Measurements from ENCODE around the gene CCDC14.
A peak's percentile ranks its signal among the peaks of the same experiment; 100 is the strongest.
"Not testable (repeated sequence)": the region's sequence is repeated elsewhere in the genome, so short reads cannot be mapped to it uniquely, and the experiment has no call there.

Gene CCDC14

GRCh38 chr3:123907720-123908119 is 53.3 kb downstream of the CCDC14 start:
- H3K4me3 ChIP-seq (ENCODE audit: low read depth, low read length), result no peak overlapping the region
- DNase-seq (ENCODE audit: low read depth, low spot score), result no peak
- TF ChIP-seq, protein P1, sequence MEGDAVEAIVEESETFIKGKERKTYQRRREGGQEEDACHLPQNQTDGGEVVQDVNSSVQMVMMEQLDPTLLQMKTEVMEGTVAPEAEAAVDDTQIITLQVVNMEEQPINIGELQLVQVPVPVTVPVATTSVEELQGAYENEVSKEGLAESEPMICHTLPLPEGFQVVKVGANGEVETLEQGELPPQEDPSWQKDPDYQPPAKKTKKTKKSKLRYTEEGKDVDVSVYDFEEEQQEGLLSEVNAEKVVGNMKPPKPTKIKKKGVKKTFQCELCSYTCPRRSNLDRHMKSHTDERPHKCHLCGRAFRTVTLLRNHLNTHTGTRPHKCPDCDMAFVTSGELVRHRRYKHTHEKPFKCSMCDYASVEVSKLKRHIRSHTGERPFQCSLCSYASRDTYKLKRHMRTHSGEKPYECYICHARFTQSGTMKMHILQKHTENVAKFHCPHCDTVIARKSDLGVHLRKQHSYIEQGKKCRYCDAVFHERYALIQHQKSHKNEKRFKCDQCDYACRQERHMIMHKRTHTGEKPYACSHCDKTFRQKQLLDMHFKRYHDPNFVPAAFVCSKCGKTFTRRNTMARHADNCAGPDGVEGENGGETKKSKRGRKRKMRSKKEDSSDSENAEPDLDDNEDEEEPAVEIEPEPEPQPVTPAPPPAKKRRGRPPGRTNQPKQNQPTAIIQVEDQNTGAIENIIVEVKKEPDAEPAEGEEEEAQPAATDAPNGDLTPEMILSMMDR (IDR thresholded peaks at IDR 0.05; ENCODE audit: insufficient read depth, low read length, missing control alignments), result no peak
- POLR2A ChIA-PET, result no interaction called here
- CTCF ChIA-PET, result interaction anchor here (1.5 to 2.1 kb wide), 3 partner anchors 14 to 652 kb away, joined by 3 to 7 read pairs (median 3); no protein-coding TSS in a partner anchor

DNA sequence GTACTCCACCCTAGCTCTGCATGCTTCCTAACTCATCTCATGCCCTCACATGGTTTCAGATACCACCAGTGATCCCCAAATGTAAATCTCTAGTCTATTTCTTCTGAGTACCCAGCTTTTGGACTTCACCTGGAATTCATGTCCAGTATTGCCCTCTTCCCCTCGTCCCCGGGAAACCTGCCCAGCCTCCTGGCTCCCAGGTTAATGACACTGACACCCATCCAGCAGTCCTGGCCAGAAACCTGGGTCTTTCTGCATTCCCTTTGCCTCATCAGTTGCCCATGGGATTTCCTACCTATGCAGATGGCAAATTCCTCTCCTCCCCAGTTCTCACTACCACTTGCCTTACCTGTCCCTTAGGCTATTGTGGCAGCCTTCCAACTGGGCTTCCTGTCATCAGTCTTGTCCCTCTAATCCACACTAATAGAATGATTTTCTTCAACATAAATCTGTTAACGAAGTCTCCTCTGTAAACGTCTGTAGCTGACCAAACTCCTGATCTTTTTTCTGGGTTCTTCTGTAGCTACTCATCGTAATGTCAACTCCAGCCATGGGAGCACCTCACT is 61.6 kb downstream of the CCDC14 start:
- TF ChIP-seq, protein P1 (IDR thresholded peaks at IDR 0.05; ENCODE audit: insufficient read depth, low read length, missing control alignments), result no peak
- no peak for DNase-seq (ENCODE audit: low read depth, low spot score)
- no peak overlapping the region for H3K4me3 ChIP-seq (ENCODE audit: low read depth, low read length)
- CTCF ChIA-PET, result interaction anchor here (1.6 kb wide), 1 partner anchor 15 kb away, joined by 4 read pairs; the partner anchor contains the start of gene MYLK
- POLR2A ChIA-PET, result no interaction called here

- no peak for DNase-seq (ENCODE audit: low read depth, low spot score)
- TF ChIP-seq, protein P1 (IDR thresholded peaks at IDR 0.05; ENCODE audit: insufficient read depth, low read length, missing control alignments), result no peak
- POLR2A ChIA-PET, result no interaction called here
- H3K4me3 ChIP-seq (ENCODE audit: low read depth, low read length), result no peak overlapping the region
- CTCF ChIA-PET, result interaction anchor here (0.8 kb wide), 1 partner anchor 9 kb away, joined by 4 read pairs; no protein-coding TSS in a partner anchor
Observed at GRCh38 chr3:123893012-123893411, 68.0 kb downstream of the CCDC14 start.

DNA sequence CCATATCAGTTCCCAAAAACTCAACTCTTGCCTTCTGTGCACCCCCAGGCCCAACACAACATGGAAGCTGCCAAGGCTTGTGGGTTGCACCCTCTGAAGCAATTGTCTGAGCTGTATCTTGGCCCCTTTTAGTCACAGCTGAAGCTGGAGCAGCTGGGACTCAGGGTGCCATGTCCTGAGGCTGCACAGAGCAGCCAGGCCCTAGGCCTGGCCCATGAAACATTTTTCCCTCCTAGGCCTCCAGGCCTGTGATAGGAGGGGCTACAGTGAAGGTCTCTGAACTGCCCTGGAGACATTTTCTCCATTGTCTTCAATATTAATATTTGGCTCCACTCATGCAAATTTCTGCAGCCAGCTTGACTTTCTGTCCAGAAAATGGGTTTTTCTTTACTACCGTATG is 68.8 kb downstream of the CCDC14 start:
- DNase-seq (ENCODE audit: low read depth, low spot score), result no peak
- ChIA-PET POLR2A (no interaction called here), CTCF (no interaction called here)
- H3K4me3 ChIP-seq (ENCODE audit: low read depth, low read length), result no peak overlapping the region
- TF ChIP-seq, protein P1 (IDR thresholded peaks at IDR 0.05; ENCODE audit: insufficient read depth, low read length, missing control alignments), result no peak

GRCh38 chr3:123890991-123891390 is 70.0 kb downstream of the CCDC14 start:
- H3K4me3 ChIP-seq (ENCODE audit: low read depth, low read length); DNase-seq (ENCODE audit: low read depth, low spot score); POLR2A ChIA-PET: not testable (repeated sequence)
- CTCF ChIA-PET, result interaction anchor here (1.2 to 1.3 kb wide), 2 partner anchors 9 to 10 kb away, joined by 3 read pairs; no protein-coding TSS in a partner anchor

GRCh38 chr3:123890162-123890561 is 70.9 kb downstream of the CCDC14 start:
- POLR2A ChIA-PET; DNase-seq (ENCODE audit: low read depth, low spot score); H3K4me3 ChIP-seq (ENCODE audit: low read depth, low read length): not testable (repeated sequence)
- CTCF ChIA-PET, result interaction anchor here (1.2 to 1.3 kb wide), 2 partner anchors 9 to 10 kb away, joined by 3 read pairs; no protein-coding TSS in a partner anchor

GRCh38 chr3:123884993-123885392 is 76.0 kb downstream of the CCDC14 start:
- DNase-seq (ENCODE audit: low read depth, low spot score), result no peak
- CTCF ChIA-PET, result no interaction called here
- peak overlapping the region; percentile 74; the same call in 1 of the 2 replicates for H3K4me3 ChIP-seq (ENCODE audit: low read depth, low read length)
- POLR2A ChIA-PET, result interaction anchor here (2.4 kb wide), 1 partner anchor 50 kb away, joined by 6 read pairs; no protein-coding TSS in a partner anchor
- TF ChIP-seq, protein P1 (IDR thresholded peaks at IDR 0.05; ENCODE audit: insufficient read depth, low read length, missing control alignments), result no peak
